ENCODE measurements around the gene SPATA13.

DNA sequence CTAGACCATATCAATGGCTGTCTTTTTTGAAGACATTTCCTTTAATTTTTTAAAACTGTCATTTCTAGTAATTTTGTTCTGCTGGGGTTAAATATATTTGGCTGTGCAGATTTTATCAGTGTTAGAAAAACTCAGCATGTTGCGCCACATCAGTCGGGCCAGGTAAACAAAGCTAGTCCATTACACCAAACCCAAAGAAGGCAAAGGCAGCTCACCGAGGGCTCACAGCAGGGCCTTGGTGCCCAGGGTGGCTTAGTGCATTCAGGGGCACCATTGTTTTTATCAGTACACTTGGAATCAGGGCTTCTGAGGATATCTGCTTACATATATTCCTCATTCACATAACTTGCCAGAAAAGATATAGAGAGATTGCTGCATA, 22.2 kb downstream of the SPATA13 start:
- TF ChIP-seq CTCF (IDR thresholded peaks at IDR 0.05 in 8 of 11, conservative IDR thresholded peaks at IDR 0.05 in 3 of 11) = no peak
- TF ChIP-seq POLR2A (IDR thresholded peaks at IDR 0.05) = no peak
- TF ChIP-seq POLR2AphosphoS5 (IDR thresholded peaks at IDR 0.05) = no peak
